Measurements from ENCODE around the gene GLG1.
"Not testable (repeated sequence)": the region's sequence is repeated elsewhere in the genome, so short reads cannot be mapped to it uniquely, and the experiment has no call there.

The GLG1 gene

GRCh38 chr16:74404148-74404933, 202.6 kb downstream of the GLG1 start:
- DNase-seq = not testable (repeated sequence)

- DNase-seq = not testable (repeated sequence)
Observed at GRCh38 chr16:74400238-74400637, 206.7 kb downstream of the GLG1 start.

- DNase-seq = not testable (repeated sequence)
Observed at GRCh38 chr16:74398212-74398895, 208.6 kb downstream of the GLG1 start.

All from HCEC 1CT (cell line).